Sciatic nerve (tissue), 2 donors: ENCODE measurements around the gene YWHAG. TPM values are rescaled to one million over a fixed set of nuclear protein-coding genes. Genes with fewer than 3 reads are reported as not detected.

ENCODE experiments used
- ATAC-seq: fragments of 200-7000 bp; cut with Tn5 transposase; one replicate; pipeline ENCODE4 v1.9.1; 2020; ENCODE audit warnings: mild to moderate bottlenecking, moderate library complexity
- DNase-seq: peaks from one replicate; pipeline ENCODE4 v3.0.0-alpha.2; 2020; ENCODE audit warnings: low spot score
- intact Hi-C: fragments of 100-400 bp; cut with DNase I; formaldehyde crosslinking; loops from one replicate; pipeline ENCODE4 v1.14.2; 2022
- total RNA-seq: library from RNA; stranded (reverse); fragmentation: NEBNext Ultra II Directional; extraction: Animal tissue kit (Norgen Biotek cat#: 25700); gene quantifications from one replicate; pipeline ENCODE4 v1.2.1, GENCODE V29; 2021
- donor health status: DM: no; HTN: no; CAD: no.
- donor health status: DM: no; HTN: no; CAD: no.

YWHAG gene
- total RNA-seq, 1 donor from 2014 or later, result 94.7 TPM

DNA sequence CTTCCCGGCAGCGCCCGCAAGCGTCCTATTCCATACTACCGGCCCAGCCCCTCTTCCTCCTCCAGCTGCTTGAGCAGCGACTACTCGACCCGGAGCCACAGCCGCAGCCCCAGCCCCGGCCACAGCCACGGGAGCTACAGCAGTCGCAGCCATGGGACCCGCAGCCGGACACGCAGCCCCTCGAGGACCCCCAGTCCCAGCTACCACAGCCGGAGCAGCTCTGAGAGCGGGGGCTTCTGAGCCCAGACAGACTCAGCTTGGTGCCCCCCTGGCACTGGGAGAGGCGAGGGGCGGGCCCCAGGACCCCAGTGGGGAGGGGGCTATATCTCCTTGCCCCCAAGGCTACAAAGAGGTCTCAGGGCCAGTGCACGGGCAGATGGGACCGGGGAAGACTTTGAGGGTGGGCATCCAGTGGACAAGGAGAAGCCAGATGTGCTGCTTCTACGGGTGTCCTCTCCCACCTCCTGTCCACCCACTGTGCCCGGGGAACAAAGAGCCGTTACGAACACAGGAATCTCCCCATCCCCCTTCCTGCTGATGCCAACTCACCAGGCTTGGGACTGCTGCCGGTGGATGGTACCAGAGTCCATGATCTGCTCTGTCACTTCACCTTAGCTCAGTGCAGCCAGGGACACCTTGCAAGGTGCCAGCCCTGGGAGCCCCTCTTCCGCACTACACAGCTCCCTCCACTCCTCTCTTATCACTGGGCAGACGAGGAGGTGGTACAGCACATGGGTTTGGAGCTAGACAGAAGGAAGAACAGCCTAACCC, 73.0 kb downstream of the YWHAG start:
- ATAC-seq (no peak), DNase-seq (no peak)
- intact Hi-C loops, result loop anchor here (5.0 kb wide), 1 partner anchor 103 kb away; no protein-coding TSS in a partner anchor

DNA sequence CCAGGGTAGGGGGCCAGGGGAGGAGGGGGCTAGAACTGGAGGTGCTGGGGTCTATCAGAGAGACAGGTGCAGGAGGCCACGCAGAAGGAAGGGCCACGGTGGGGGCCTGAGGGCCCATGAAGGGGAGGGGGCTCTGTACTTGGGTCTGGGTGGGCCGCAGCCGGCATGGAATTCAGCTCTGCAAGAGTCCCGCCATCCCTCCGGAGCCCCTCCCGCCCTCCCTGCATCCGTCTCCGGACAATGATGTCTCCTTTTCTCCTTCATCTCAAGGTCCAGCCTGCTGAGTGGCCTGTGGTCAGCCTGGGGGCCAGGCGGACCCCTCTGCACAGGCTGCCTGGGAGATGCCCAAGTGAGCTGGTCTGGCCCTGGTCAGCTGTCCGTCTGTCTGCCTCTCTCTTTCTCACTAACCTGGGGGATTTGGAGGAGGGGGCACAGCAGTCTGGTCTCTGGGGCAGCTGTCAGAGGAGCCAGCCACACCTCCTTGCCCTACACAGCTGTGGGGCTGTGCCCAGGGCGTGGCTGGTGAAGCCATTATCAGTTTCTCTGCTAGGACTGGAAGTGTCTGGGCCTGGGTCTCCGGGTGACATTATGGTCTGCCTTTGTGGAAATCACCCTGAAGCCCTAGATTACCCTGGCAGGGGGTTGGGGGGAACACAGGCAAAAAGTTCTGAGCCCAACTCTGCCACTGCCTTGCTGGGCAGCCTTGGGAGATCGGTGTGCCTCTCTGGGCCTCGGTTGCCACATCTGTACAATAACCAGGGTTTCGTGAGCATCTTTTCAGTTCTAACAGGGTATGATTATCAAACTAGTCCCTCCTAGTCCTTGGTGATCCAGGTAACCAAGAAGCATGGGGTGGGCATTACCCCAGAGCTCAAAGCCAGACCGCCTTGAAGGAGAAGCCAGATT, 75.3 kb downstream of the YWHAG start:
- no peak for DNase-seq
- intact Hi-C loops, result no loop called here
- ATAC-seq, result no peak

DNA sequence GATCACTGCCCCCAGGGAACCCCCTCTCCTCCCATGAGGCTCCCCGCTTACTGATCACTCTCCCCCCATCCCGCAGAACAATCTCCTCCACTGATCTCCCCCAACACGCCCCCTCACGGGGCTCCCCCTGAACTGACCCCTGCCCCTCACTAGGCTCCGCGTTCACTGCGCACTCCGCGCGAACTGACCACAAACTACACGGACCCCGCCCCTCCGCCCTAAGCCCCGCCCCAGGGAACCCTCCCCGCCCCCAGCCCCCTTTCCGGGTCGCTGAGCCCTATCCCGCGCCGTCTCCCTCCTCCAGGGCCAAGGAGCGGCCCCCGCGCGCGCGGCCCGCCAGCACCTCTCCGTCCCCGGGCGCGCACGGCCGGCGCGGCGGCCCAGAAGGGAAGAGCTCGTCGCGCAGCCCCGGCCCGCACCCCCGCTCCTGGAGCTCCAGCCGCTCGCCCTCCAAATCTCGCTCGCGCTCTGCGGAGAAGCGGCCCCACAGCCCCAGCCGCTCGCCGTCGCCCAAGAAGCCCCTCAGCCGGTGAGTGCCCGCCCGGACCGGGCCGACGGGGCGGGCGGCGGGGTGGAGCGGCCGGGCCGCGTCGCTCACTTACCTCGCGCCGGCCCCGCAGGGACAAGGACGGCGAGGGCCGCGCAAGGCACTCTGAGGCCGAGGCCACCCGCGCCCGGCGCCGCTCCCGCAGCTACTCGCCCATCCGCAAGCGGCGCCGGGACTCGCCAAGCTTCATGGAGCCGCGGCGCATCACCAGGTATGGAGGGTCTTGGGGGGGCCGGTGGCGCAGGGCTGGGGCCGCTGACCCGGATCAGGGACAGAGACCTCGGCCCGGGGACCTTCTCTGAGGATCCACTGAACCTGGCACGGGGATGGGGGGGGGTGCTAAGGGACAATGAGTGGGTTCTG, 76.2 kb downstream of the YWHAG start:
- intact Hi-C loops, result no loop called here
- ATAC-seq (peak; percentile 53), DNase-seq (peak; percentile 78)

DNA sequence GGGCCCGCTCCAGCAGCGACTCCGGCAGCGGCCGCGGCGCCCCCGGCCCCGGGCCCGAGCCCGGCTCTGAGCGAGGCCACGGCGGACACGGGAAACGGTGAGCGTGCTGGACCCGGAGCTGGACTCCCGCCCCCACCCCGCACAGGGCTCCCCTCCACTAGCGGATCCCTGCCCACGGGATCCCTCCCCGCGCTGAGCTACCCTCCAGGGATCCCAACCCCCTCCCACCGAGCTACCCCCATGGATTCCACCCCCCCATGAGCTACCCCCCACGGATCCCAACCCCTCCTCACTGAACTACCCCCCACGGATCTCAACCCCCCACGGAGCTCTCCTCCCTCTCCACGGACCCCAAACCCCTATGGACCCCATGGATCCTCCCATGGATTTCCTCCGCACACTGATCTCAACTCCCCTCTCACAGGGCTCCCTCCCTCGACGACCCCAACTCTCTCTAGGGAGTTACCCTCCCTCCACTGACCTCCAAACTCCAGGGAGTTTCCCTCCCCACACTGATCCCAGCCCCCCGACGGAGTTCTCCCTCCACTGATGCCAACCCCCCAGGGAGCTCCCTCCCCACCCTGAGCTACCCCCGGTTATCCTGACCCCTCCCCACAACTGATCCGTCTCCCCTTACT, 77.0 kb downstream of the YWHAG start:
- DNase-seq (no peak), ATAC-seq (peak; percentile 7)
- intact Hi-C loops, result no loop called here

DNA sequence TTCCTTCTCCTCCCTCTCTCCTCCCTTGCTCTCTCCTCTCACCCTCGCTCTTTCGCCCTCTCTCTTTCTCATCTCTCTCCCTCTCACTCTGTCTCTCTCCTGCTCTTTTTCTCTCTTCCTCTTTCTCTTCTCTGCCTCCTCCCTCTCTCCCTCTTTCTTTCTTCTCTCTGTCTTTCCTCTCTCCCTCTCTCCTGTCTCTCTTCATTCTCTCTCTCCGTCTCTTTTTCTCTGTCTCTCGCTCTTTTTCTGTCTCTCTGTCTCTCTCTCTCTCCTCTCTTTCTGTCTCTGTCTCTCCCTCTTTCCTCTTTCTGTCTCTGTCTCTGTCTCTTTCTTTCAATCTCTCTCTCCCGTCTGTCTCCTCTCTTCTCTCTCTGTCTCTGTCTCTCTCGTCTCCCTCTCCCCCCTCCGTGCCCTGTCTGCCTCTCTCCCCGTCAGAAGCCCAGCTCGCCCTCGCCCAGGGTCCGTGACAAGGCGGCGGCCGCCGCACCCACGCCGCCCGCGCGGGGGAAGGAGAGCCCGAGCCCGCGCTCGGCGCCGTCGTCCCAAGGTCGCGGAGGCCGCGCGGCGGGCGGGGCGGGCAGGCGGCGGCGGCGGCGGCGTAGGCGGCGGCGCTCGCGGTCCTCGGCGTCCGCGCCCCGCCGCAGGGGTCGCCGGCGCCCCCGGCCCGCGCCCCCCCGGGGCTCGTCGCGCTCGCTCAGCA, 77.6 kb downstream of the YWHAG start:
- intact Hi-C loops, result no loop called here
- DNase-seq (no peak), ATAC-seq (no peak)

DNA sequence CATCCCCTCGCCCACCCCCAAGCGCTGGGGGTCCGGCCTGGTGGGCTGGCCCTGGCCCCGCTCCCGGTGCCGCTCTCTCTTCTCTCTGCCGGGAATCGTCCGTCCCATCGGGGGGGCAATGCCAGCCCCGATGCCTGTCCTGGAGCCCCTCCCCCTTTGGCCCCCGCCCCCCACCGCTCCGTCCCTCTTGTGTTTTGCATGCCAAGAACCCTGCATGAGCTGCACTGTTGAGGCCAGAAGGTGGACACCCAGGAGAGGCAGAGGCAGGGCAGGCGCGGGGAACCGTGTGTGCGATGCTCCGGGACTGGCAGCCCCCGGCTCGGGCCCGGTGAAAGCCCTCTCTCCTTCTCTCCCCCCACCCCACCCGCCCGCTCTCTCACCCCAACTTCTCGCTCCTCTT, 78.4 kb downstream of the YWHAG start:
- peak; percentile 61 for ATAC-seq
- intact Hi-C loops, result no loop called here
- no peak for DNase-seq

DNA sequence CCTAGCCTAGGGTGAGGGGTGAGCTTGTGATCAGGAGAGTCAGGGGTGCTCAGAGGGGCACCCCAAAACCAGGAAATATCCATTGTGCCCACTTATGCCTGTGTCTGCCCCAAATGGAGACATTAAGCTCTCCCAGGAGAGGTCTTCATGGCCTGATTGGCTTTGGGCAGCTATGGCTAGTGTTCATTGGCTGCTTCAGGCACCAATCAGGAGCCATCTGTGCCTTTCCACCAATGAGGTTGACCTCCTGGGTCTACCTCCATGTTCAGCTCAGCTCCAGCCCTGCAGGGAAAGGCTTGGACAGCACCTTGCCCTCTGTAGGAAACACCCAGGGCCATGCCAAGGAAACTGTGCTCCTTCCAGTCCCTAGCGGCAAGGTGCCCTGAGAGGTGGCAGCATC, 80.3 kb downstream of the YWHAG start:
- intact Hi-C loops, result no loop called here
- DNase-seq (no peak), ATAC-seq (no peak)

Other genes starting within 250 kb of the YWHAG start
- 2.9 TPM for gene SRRM3, start 157.1 kb downstream of the YWHAG start, total RNA-seq
- gene HSPB1, start 56.3 kb downstream of the YWHAG start, total RNA-seq, result 415 TPM
- 0.58 TPM for gene SSC4D, start 50.7 kb upstream of the YWHAG start, total RNA-seq
- 1.7 TPM for gene ZP3, start 66.0 kb upstream of the YWHAG start, total RNA-seq
- gene DTX2, start 102.7 kb upstream of the YWHAG start, total RNA-seq, result 41.2 TPM
- gene UPK3B, start 151.6 kb upstream of the YWHAG start, total RNA-seq, result 3.7 TPM
- gene SPDYE16, start 184.3 kb upstream of the YWHAG start, total RNA-seq, result 1.9 TPM